Brain pericyte (primary cell): ENCODE data around the gene OLFM4.
"Not testable (repeated sequence)": the region's sequence is repeated elsewhere in the genome, so short reads cannot be mapped to it uniquely, and the experiment has no call there.

ENCODE experiments used
- DNase-seq: peaks from one replicate; pipeline ENCODE4 v3.0.0-alpha.2; 2012; ENCODE audit warnings: low read depth, low spot score

The OLFM4 gene, protein sequence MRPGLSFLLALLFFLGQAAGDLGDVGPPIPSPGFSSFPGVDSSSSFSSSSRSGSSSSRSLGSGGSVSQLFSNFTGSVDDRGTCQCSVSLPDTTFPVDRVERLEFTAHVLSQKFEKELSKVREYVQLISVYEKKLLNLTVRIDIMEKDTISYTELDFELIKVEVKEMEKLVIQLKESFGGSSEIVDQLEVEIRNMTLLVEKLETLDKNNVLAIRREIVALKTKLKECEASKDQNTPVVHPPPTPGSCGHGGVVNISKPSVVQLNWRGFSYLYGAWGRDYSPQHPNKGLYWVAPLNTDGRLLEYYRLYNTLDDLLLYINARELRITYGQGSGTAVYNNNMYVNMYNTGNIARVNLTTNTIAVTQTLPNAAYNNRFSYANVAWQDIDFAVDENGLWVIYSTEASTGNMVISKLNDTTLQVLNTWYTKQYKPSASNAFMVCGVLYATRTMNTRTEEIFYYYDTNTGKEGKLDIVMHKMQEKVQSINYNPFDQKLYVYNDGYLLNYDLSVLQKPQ

DNA sequence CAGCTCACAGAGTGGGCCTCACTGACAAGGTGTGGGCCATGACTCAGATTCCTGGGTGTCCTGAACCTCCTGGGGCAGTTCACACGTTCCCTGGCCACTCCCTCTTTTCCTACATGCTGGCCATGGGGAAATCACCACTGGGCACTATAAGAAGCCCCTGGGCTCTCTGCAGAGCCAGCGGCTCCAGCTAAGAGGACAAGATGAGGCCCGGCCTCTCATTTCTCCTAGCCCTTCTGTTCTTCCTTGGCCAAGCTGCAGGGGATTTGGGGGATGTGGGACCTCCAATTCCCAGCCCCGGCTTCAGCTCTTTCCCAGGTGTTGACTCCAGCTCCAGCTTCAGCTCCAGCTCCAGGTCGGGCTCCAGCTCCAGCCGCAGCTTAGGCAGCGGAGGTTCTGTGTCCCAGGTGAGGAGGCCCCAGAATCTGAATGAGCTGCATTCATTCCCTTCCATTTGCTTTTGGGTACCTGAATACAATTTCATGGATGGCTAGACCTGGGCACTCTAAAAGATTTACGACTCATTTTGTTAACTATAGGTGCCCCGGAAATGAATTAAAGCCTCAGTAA is at the start of gene OLFM4:
OLFM4 (plus strand) TSS at position 177 of the 567 bp plus-strand sequence; CDS start at position 201, 24 bp downstream.
- no peak for DNase-seq

DNA sequence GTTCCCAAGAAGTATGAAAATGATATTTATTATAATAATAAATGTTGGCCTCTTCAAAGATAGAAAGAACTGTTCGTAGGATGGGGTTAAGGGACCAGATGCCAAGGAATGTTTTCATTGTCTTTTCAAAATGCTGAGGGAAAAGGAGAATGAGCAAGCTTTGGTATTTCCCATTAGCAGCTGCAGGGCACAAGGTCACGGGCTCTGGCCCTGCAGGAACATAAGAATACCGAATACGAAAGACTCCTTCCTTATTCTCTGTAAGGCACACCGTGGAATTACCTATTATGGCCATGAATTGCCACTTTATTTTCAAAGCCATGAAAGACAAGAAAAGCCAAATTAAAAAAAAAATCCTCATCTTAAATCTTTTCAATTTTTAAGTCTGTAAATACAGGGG is 49.6 kb upstream of the OLFM4 start:
- no peak for DNase-seq

DNA sequence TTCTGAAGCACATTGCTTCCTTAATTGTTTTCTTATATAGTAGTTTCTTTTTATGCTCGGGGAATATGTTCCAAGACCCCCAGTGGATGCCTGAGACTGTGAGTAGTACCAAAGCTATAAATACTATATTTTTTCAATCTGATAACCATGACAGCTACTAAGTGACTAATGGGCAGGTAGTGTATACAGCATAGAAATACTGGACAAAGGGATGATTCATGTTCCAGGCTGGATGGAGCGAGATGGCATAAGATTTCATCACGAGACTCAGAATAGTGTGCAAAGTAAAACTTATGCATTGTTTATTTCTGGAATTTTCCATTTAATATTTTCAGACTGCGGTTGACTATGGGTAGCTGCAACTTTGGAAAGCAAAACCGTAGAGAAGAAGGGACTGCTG is 47.9 kb upstream of the OLFM4 start:
- no peak for DNase-seq

DNA sequence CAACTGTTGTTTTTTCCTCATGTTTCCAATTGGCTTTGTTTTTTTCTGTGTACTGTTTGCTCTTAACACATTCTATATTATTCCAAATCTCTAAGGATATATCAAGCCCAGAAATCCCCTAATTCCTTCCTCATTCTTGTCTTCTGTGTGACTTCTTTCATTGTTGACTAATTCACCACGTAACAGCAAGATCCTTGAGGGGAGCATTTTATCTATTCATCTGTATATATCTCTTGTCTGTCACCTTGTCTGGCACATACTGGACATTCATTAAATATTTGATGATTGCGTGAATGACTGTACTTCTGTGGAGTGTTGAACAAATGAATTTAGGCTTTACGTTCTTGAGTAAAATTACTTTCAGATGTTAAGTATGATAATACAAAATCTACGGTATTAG is 44.8 kb upstream of the OLFM4 start:
- DNase-seq, result no peak

DNA sequence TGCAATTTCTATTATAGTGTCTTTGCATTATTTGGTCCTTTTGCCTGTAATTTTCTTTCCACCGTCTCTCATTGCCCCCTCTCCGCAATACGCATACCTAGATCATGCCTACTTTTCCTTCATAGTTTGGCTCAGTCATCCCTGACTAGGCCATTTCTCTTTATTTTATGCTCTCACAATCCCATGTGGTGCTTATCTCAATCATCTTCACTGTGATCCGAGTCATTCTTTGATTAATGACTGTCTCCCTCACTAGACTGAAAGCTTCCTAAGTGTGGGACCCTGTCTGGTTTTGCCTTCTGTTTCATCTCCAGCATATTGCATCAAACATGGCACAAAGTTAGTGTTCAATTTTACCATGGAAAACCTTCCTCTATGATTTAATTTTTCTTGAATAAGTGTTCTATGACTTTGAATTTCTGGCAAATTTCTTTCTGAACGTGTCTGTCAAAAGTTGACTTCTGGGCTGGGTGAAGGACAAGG is 43.7 kb upstream of the OLFM4 start:
- DNase-seq, result no peak

DNA sequence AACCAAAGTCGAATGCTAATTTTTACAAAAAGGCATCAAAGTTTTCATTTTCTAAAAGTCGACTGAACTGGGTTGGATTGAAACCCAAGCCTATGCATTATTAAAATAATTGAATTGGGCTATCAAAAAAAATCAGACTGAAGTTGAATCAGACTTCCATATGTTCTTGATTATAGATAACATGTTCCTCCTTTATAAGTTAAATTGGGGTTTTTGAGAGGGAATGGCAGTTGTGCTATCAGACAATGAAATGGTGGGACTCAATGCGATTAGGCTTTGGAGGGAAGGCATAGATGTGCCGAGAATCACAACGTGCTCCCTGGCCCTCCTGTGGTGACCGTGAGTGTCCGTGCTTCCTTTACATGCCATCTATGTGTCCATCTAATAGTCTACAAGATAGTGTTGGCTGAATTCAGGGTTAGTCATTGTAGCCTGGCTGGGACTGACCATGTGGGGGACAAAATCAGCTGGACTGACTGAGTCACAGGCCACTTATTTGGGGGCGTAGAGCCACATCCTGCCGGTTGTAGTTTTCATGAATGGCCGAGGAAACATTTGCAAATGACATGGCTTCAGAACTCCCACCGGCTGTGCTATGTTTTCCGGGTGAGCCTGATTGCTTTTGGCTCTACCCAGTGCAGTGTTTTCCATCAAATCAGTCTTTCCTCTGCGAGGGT is 37.1 kb upstream of the OLFM4 start:
- no peak for DNase-seq

DNA sequence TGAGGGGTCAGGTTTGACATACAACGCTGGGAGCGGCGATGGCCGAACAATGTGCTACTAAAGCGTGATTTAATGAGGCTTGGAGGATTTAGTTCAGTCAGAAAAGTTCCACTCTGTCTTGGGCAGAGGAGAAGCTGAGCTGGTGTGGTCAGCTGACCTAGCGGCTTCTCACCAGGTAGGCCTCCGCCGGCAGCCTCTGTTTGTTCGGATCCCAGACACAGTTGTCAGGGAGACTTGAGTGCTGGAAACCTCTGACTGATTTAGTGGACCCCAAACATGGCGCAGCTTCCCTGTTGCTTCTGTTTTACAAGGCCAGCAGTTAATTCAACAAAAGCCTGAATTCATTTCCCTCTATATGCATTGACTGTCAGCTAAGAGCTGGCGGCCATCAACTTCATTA is 36.5 kb upstream of the OLFM4 start:
- DNase-seq, result no peak

DNA sequence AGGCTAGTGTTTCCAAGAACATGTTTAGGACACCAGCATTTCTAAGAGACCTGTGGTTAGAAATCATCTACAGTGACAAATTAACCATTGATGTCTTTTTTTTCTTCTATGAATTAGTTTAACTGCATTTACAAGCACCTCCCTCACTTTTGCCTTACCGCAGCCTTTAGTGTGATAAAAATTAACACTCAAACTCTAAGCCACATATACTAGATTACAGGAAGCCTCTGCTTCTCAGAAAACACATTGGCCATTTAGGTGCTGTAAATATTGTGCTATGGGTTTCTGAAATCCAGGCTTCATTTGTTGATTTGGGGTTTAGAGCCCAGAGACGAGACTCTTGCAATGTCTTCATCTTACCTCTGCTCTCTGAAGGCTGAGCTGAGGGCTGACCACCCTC is 34.6 kb upstream of the OLFM4 start:
- DNase-seq, result no peak

DNA sequence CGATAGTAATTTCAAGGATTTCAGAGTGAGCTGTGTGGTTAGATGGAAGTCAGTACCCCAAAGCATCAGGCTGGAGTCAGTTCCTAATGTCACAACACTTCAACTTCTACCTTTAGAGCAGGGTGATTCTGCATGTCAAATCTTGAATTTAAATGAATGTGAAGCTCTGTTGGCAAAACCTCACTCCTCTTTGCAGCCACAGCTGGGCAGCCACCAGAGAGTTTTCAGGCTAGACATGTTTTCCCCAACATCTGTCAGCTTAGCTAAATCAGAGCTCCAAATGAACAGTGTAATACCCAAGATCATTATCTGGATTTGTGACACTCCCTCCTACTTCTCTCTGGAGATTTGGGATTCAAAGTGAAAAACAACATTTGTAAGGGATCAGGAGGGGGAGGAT is 33.7 kb upstream of the OLFM4 start:
- no peak for DNase-seq

DNA sequence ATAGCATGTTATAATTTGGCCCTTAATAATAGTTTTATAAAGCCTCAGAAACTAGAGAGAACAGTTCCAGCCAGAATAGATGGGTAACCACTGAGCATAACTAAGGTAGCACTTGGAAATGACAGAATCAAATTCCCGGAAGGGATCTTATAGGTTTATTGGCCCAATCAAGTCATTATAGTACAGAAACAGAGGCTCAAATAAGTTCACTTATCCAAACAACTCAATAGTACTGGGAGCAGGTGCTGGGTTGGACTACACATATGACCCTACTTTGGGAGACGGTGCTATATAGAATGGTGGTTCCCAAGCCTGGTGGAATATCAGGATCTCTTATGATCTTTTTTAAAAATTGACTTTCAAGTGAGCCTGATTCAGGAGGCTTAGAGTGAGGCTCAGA is 32.7 kb upstream of the OLFM4 start:
- DNase-seq, result no peak

DNA sequence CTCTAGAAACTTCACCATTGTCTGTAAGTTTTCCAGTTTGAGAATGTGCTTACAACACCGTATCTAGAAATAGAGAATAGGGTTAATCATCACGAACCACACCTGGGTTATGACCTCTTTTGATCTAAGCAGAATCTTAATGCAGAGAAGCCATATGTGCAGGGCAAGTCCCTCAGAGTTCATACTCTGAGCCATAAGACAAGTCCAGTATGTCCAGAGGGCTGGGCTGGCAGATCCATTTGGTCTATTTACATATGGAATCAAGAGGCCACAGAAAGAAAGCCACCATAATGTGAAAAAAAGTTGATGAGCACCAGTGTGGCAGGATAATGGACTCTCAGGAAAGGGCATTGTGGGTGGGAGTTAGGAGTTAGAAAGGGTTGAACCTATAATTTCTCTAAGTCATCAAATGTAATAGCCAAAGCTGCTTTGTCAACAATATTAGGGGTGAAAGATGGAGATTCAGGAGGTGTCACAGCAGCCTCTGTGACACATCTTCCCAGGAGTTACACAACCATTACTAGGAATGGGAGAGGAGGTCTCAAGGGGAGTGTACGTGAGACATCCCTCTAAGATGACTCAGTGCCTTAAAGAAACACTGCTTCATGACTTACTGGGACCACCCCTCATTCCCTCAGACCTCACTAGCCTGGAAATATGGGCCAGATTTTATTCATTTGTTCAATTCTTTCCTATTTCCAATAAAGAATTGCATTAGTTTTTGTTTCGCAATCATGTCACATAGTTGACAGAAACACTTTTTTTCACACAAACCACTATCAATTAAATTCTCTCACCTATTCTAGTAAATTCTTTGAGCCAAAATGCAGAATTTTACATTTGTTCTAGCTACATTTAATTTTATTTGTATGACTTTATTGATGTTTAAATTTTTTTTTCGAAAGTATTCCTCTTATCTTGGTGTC is 30.4 kb upstream of the OLFM4 start:
- DNase-seq, result no peak

DNA sequence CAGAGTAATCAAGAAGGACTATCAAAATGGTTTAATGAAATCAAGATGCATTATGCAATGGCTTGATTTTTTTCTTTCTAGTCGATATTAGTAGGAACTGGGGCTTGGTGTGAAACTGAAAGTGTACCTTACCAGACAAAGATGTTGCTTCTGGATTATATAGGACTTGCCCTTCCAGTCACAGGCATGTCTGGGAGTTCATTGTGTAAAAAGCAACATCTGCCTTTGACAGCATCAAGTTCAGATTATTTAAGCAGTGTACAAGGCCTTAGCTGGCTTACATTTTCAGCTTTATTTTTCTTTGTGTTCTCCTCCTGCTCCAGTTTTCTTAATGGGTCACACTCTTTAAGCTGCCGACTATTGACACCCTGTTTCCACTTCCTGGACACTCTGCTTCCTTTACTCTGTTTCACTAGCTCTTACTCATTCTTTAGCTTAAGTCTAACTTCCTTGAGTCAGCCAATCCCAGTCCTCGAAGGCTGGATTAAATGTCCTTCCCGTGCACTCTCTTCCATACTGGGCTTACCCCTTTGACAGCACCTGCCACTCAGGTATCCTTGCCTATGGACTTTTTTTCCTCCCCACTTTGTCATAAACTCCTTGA is 29.4 kb upstream of the OLFM4 start:
- no peak for DNase-seq

DNA sequence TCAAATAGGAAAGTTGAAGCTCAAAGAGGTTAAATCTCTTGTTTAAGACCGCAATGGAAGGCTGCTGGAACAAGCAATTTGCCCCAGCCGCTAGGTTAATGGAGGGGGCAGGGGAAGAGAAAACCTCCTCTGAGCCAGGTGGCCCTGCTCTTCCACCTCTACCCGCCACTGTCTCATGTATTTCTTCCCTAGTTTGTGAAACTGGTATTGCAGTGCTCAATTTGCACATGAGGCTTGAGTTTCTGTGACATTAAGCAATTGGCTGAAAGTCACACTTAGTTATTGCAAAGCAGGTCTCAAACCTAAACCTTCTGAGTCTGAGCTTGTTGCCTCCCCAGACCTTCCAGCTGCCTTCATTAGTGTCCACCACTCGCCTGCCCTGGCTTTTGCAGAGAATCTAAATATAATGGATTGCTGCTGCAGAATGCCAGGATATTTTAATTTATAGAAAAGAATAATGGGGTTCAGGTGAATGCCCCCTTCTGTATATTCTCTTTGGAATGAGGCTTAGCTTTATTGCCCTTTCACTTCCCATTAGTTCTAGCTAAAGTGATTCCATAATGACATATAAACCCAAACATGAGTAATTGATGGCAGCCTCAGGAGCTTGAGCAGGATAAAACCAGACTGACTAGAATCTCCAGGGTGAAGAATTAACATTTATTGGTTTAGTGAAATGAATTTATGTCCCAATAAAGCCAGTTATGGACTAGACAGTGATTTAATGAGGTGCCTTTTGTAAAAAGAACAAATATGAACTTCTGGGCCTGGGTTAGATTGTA is 27.0 kb upstream of the OLFM4 start:
- DNase-seq, result no peak

DNA sequence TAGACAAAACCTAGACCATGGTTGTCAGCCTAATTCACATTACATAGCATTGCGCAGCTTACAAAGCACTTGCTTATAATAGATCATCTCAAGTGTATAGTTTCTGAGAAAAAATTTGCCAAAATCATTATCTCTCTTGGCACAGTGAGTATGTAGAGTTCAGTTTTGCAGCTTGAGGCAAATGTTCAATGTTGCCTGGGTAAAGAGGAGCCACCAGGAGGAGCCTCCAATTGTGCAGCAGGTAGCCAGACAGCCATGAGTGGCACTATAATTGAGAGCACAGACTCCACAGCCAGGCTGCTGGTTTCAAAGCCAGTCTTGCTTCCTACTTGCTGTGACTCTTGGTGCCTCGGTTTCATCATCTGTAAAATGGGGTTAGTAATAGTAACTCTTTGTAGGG is 24.0 kb upstream of the OLFM4 start:
- DNase-seq, result no peak

DNA sequence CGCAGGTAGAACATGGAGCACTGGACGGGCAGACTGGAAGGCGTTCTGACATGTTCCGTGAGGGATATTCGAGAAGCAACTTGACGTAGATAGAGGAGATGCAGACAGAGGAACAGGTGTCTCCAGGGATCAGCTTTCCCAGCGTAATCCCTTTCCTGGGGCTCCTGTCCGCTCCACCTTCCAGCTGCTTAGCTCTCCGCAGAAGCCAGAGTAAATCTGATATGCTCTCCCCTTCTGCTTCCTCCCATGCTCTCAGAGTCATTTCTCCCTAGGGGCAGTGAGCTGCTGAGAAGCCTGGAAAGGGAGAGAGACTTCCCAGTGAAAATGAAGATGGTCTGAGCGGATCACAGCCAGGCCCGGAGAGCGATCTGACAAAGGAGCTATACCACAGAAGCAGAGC is 23.0 kb upstream of the OLFM4 start:
- DNase-seq, result no peak

DNA sequence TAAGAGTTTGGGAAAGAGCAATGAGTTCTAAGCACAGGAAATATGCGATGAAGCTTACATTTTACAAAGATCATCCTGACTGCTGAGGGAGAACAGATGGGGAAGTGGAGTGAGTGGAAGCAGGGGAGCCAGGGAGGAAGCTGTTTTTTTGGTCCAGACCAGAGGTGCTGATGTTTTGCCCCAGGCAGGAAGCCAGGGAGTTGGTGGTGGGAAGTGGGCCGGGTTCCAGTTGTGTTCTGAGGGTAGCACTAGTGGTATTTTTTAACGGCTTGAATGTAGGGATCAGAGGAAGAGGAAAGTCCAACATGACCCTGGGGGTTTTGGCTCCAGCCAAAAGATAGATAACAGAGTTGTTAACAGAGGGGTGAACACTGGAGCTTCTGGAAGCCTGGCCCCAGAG is 20.7 kb upstream of the OLFM4 start:
- no peak for DNase-seq

DNA sequence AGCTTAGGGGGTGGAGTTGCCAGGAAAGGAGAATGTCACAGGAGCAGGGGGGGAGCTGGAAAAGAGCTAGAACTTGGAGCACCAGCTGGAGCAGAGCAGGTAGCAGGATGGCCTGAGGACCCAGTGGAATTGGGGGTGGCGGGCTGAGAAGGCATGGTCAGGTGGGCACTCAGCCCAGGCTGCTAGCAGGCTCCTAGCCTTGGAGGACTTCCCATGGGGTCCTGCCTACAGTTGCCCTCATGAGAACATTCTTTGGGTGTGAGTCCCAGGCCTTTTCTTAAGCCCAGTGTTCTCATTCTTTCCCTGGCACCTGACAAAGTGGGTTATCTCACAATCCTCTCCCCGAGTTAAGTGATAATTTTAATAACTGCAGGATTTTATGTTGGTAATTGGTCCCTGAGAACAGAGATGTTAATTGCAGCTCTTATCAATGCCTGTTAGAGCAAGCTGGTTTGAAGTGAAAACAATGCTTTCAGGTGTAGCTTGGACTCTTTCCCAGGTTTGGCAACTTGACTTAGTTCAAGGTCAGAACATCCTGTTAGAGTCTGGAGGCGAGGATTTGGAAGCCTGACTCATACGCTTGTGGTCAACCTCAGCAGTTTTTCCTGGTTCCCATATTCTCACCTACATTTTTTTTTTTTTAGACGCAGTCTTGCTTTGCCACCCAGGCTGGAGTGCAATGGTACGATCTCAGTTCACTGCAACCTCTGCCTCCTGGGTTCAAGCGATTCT is 18.1 kb upstream of the OLFM4 start:
- DNase-seq, result no peak

DNA sequence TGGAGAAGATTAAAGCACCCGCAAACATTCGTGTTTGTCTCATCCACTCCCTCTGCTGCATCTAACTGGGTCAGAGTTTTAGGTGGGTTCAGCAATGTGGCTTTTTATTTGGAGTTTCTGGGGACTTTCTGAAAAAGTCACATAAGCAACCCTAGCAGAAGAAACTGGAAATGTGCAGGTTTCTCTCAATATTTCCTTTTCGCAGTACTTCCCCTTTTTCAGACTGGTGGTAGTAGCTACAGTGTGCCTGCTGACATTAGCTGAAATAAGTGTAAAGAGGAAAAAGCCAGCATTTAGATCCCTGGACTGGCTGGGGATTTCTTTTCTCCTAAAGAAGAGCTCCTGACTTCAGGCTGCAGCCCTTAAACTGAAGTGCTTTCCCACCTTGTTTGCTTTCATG is 15.9 kb upstream of the OLFM4 start:
- no peak for DNase-seq

DNA sequence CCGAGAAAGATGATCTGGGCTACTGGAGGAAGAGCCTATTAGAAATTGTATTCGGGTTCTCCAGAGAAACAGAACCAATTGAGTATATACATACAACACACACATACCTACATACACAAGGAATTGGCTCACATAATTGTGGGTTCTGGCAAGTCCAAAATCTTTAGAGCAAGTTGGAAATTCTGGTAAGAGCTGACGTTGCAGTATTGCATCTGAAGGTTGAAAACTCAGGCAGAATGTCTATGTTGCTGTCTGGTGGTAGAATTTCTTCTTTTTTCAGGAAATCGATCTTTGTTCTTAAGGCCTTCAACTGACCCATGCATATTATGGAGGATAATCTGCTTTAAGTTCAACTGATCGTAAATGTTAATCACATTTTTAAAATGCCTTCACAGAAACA is 15.5 kb upstream of the OLFM4 start:
- no peak for DNase-seq

DNA sequence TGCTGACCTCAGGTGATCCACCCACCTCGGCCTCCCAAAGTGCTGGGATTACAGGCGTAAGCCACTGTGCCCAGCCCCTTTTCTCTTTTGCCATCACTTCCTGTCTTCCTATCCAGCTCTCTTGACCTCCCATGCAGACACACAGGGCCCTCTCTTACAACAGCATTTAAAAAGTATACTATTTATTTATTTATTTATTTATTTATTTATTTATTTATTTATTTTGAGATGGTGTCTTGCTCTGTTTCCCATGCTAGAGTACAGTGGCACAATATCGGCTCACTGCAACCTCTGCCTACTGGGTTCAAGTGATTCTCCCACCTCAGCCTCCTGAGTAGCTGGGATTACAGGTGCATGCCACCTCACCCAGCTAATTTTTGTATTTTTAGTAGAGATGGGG is 14.6 kb upstream of the OLFM4 start:
- DNase-seq, result not testable (repeated sequence)
